NCI-H1694 (cell line): ENCODE measurements around the gene TMEM53.
A peak's percentile ranks its signal among the peaks of the same experiment; 100 is the strongest.

Experiments used
- DNase-seq: peaks from one replicate; lab custom pipeline; 2025; lab: John Stamatoyannopoulos, UW

TMEM53 gene

DNA sequence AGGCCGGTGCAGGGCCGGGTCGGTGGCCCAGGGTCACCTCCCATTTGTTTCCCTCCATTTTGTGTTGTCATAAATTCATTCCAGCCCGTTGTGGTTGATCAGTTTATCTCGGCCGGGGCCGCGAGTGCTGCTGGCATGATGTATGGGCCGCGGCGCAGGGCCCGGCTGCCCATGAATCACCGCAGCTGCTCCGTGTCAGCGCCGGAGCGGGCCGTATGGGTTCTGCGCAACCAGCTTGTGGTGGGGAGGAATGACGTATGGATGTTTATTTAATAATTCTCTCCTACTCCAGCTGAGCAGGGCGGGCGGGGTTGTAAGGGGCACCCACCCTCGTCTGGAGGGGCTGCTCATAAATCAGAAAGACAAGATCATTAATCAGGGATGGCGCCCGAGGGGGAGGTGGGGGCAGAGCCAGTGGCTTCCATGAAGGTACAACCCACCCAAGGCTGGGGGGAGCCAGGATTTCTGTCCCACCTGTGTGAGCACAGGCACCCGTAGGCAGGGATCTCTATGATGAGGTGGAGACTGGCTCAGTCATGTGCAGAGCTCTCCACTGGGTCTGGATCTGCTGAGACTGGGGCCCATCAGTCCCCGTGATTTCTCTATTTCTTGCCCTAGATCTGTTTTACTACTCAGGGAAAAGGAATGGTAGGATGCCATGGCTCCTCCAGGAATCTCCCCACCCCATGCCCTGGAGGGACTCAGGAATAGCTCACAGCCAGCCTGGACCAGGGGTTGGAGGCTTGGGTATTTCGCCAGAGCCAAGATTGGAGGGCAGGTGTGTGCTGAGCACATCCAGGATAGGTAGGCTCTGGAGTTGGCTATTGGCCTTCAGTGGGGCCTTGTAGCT lies 27.8 kb downstream of the TMEM53 start:
- no peak for DNase-seq

DNA sequence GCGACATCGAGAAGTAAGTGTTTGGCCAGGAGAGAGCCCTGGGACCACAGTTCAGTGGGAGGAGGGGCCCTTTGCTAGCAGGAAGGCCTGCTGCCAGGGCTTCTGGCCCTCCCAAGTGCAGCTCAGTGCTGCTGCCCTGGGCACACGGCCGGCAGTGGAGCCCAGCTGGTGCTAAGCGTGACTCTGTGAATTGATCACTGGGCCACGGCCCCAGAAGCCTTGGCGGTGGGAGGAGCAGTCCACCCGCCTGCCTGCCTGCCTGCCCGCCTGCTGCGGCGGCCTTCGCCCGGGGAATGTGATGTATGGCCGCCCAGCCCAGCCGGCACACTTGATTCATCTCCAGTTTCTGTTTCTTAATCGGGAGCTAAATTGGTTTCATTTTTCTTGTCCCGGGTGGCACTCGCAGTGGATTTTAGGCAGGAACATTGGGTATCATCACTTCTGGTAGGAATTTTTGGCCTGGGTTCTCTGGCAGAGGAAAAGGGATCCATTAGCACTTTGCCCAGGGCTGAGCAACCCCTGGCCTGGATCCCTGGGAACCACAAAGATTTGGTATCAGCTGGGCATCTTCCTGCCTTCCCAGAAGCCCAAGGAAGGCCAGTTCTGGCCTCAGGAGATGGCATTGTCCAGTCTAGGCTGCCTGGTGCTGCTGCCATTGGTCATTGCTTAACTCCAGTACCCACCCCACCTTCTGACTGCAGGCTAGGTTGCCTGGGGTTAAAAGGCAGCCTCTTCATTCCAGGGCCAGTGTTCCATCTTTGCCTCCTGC lies 28.6 kb downstream of the TMEM53 start:
- no peak for DNase-seq

DNA sequence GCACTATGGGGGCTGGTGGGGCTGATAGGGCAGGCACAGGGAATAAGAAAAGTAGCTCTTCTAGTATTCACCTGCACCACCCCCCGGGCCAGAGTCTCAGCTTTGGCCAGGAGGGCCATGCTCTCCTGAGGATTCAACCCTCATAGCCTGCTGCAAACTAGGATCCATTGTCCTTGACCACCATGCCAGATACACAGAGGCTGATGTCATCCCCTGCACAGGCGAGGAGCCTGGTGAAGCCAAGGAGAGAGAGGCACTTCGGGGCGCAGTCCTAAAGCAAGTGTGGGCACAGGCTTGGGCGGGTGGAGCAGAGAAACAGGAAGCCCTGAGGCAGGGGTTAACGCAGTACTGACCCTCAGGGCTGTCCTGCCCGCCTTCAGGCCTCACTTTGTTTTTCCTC lies 29.5 kb downstream of the TMEM53 start:
- DNase-seq: no peak

DNA sequence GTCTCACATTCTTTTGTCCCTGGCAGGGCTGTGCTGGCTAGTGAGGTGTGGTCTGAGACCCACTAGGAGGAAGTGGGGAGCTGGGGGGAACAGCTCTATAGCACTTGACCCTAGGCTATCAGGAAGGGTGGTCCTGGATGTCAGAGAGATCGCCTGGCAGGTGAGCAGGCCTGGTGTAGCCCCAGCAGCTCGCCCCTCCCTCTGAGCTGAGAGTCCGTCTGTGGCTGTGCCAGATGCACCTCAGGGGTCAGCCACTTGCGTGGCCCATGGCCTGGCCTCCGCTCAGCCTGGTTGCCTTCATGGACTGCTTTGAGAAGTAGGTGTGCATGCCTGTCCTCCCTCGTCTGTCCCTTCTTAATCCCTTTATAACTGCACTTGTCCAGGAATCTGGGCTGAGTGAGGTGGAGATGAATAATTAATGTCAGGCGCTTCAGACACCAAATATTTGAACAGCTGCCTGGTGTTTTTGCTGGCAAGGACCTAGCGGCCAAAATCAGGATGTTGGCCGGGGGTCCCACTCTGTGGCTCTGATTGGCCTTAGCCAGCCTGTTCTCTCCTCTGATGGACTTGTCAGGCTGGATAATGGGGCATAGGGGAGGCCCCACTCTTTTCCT lies 30.5 kb downstream of the TMEM53 start:
- no peak for DNase-seq

DNA sequence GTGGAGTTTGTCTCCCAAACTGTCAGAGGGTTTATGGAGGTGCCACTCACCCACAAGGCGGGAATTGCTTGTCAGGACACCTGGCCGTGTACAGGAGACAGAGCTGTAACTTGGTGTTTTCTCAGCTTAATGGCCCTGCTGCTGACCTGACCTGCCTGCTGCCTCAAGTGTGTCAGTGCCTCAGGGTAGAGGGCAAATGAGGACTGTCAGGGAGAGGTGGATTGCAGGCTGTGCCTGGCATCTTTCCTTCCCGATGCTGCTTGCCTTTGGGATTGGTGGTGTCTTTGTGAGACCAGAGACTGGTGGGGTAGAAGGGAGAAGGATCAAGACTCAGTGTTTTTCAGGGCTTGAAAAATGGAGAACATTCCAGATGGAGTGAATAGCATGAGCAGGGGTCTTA lies 31.4 kb downstream of the TMEM53 start:
- DNase-seq: no peak

DNA sequence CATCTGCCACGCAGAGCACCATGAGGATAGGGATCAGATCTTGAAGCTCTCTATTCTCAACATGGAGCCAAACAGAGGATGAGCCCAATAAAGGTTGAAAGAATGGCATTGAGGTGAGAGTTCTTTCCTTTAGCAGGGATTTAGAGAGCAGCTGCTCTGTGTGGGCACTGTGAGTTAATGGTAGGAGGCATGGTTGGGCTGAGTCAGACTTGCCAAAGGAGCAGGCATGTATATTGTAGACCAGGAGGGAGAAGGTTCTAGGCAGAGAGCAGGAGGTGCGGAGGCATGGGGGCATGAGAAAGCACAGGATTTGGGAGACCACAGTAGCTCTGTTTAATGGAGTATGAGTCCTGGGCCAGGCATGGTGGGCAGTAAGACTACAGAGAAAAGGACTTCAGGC lies 32.0 kb downstream of the TMEM53 start:
- DNase-seq: no peak

DNA sequence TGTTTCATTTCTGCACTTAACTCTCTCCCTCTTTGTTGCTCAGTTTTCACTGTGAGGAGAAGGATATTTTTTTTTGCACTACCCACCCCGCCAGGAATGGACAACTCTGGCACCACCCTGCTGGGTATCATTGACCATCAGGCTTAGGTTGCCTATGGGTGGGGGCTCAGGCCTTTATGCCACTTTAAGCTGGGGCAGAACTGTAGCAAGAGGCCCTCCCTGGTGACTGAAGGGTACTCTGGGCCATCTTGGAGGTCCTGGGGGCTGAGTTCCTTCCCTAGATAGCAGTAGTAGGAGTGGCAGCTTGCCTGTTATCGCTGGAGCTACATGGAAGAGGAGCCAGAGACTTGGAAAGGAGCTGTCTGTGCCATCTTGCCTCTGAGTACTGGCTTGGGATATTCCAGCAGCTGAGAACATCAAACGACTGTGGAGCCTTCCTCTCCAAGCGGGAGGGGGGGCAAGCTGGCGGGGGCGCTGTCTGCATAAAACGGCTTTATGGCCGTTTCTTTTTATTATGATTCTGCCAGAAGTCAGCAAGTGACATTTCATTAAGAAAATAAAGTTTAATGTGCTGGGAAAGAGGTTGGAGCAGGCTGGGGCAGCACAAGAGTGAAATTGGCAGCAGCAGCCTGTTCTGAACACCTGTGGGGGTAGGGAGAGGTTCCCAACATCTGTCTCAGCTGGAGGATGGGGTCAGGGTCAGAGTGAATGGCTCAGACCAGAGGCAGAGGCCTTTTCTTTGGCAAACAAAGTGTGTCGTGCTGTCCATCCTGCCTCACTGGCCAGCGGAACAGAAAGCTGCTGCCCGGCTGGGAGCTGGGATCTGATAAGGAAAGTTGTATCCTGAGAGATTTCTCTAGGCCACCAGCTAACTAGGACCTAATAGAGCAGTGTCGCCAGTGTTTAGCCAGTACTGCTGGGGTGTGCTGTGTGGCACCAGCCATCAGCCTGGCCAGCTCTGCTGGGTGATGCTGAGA lies 32.9 kb downstream of the TMEM53 start:
- no peak for DNase-seq

DNA sequence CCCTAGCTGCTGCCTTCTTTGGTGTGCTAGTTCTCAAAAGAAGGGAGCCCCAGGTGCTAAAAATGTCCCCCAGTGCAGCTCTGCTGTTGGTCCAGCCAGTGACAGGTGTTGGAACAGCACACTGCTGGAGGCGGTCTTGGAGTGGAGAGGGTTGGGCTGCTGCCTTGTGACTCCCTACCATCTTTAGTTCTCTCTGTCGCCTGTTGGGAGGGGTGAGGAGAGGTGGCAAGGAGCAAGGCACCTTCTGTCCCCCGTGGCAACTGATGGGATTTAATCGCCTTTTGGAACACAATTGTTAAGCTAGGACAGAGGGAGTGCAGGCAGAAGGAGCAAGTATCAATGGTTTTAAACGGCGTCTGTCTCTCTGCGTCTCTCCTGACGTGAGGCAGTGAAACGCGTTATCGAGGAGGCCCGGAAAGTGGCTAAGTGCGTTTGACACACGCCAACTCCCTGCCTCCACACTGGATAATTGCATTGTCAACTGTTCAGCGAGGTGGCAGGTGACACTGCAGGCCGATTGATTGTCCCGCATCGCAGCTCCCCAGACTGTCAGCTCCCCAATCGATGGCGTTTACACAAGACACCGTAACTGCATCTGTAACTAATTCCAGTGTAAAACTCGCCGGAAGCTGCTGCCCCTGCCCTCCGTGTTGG lies 34.0 kb downstream of the TMEM53 start:
- no peak for DNase-seq

DNA sequence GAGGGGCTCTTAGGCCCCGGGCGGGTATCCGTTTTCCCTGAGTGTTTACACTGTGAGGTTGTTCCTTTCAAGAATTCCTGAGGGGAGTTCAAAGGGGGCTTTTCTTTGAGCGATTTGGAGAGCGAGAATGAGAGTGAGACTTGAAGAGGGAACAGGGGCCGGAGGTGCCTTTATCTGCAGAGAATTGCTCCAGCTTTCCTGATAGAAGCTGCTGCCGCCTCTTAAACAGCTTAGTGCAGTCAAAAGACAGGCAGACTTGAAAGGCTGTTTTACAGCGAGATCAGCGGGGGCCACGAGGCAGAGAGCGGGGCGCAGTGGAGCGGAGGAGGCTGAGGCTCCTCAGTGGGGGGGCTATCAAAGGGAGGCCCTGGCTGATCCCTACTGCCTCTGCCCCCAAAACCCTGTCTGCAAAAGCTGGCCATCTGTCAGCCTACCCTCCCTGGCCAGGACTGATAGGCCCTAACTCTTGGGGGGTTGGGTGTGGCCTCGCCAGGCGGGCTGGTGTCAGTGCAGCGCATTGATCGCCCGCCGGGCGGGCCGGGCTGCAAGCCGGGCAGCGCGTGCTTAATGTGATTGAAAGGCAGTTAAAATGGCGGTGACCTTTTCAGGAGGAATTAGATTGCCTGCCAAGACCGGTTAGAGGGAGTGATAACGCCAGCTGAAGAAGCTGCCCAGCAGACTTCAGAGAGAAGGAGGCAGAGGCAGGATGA lies 36.4 kb downstream of the TMEM53 start:
- no peak for DNase-seq

DNA sequence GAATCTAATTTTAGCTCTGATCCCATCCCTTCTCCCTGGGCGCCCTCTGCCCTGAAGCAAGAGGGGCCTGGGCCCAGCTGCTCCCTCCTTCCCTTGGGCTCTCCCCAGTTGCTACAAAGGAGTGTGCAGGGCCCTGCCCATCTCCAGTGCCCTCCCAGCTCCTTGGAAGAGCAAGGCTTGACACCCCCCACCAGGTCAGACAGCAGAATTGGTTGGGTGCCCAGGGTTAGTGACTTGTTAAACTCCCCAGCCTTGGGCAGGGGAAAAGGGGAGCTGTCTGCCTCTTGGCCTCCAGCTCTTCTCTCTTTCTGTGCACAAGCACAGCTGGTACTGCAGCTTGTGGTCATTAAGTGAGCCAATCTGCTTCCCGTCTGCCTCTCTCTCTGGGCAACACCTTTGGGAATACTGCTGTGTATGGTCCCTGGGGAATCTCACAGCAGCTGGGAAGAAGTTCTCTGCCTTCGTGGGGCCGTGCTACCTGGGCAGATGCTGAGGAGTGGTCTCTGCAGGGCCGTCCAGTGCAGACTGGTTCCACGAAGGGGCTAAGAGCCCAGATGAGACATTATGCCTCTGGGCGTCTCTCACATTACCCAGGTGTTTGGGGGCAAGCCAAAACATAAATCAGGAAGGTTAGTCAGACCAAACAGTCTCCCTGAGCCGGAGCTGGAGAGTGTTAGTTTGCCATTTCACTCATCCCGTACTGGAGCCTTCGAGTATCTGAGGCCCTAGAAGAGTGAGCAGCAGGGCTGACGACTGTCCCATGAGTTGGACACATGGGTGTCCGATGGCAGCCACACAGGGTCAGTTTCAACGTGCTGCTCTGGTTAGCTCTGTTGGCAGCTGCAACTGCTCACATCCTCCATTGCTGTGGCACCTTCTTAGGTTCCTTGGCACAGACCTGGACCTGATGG lies 37.3 kb downstream of the TMEM53 start:
- peak; percentile 76 for DNase-seq

DNA sequence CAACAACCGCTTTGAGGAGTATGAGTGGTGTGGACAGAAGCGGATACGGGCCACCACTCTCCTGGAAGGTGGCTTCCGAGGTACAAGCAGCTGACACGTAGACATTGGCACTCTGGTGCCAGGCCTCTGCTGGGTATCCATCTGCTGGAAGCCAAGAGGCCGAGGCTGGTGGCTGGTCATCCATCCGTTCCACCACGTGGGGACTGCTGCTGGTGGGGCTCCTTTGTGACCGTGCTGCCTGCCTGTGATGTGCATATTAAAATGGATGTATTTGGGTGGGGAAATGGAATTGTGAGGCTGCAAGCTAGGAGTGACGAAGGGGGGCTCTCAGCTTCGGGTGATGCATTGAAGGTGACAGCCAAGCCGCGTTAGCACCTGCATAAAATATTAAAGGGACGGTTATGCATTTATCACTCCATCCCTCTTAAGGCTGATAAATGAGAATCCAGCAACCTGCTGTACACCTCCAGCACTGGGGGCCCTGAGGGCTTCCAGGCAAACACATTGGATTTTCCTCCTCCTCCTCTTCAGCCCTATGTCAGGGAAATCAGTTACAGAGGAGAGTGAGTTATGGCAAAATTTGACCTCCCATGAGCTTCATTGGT lies 38.1 kb downstream of the TMEM53 start:
- DNase-seq: no peak

DNA sequence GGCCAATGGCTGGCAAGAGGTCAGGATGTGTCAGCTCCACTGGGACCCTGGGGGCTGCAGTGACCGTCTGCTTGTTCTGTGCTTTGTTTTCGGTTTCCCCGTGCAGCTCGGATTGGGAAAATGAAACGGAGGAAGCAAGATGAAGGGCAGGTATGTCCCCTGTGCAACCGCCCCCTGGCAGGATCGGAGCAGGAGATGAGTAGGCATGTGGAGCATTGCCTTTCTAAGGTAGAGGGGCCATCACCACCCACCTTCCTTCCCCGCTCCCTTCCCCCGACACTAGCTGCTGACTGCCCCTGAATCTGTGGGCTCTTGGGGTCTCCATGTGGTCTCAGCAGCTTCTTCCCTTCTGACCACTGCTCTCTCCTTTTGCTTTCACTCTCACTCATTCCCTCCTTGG lies 38.8 kb downstream of the TMEM53 start:
- no peak for DNase-seq

DNA sequence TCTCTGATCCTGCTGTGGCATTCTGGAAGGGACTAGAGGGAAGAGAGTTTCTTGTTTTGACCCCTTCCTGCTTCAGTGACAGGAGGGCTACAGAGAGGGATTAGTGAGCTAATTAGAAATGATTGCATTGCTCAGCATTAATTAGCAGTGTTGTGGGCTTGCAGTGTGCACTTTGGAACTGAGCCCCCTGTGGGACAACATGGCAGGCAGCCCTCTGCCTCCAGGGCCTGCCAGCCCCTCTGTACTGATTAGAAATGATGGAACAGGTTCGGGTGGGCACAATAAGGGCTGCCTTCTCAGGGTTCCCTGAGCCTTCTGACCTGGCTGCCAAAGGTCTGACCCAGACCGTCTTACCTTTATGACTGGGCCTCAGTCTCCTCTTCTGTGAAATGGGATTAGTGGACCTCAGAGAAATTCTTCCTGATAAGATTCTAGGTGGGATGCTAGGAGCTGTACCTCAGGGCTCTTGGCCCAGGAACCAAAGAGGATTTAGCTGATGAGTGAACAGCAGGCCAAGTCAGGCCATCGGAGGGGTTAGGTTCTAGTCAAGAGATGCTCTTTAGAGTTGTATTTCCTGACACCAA lies 39.6 kb downstream of the TMEM53 start:
- DNase-seq: no peak

DNA sequence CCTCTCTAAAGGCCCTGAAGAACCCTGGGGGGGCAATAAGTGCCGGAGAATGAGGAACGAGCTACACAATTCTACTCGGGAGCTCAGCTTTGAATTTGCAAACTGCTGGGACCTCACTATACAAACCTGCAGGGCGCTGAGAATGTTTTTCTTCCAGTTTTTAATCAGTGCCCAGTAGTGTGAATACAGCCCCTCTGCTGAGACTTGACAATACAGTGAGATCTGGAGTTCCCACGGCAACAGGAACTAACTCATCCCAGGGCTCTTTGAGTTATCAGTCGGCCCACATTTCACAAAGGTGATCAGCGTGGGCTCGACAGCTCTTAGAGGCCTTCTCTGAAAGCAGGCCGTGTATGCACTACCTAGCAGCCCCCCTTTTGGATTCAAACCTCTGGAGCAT lies 41.7 kb downstream of the TMEM53 start:
- no peak for DNase-seq

DNA sequence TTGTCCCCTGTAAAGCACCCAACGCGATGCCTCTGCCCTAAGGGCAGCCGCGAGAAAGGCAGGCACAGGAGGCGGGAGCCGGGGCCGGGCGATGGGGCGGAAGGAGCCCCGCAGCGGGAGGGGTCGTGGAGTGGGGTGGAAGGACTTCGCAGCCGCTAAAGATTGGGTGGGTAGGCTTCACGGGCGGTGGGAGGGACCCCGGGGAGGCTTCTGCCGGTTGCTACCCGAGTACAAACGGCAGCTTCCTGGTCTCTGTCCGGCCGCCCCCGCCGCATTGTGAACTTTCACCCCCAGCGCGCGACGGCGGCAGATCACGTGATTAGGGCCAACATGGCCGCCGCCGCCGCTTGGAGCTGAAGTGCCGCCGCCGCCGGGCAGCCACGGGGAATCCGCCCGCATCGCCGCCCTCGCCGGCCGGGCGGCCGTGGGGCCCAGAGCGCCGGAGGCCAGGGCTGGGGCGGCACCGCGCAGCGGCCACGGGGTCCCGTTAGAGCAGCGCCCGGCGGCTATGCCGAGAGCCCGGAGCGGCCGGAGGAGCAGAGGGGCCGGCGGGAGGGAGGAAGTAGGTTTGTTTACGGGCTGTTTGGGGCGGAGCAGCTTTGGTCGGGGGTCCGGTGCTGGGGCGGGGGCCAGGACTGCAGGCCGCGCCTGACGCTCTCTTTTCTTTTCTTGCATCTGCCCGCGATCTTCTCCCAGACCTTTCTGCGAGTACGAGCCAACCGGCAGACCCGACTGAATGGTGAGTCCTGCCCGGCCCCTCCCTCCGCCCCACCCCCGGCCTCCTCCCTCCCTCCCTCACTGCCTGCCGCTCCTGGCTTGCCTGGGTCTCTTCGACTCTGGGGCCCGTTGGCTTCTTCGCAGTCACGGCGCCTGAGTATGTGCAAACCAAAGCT lies 42.4 kb downstream of the TMEM53 start:
- peak; percentile 60 for DNase-seq

DNA sequence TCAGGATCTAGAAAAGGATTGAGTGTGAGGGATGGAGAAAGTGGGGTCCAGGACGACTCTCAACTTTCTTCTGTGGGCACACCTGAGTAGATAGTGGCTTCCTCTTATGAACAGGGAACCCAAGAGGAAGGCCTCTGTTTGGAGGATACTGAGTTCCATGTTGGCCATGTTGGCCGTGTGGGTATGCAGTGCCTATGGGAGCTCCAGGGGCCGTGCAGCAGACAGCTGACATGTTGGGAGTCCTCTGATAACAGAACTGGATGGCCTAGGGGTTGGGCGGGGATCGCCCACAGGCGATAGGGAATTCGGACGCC lies 43.0 kb downstream of the TMEM53 start:
- DNase-seq: no peak

DNA sequence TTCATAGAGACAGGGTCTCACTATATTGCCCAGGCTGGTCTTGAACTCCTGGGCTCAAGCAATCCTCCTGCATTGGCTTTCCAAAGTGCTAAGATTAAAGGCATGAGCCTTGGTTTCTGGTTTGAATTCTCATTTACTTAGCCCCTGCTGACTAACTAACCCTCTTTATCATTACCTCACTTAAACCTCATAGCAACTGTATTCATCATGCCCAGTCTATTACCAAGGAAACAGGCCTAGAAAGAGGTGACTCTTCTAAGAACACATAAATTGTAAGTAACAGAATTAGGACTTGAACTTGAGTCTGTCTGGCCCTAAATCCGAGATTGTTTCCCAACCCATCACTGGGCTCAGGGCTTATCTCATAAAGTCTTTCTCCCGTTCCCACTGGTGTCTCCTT lies 44.2 kb downstream of the TMEM53 start:
- DNase-seq: no peak
